Dedifferentiated amniotic fluid mesenchymal stem cell (primary cell): Measurements from ENCODE around the gene KLHL29.
A peak's percentile ranks its signal among the peaks of the same experiment; 100 is the strongest.
"Not testable (repeated sequence)": the region's sequence is repeated elsewhere in the genome, so short reads cannot be mapped to it uniquely, and the experiment has no call there.

Experiments
- DNase-seq: peaks from one replicate; pipeline ENCODE4 v3.0.0-alpha.2; 2016; ENCODE audit errors: extremely low spot score

The KLHL29 gene

GRCh38 chr2:23384551-23385343 is at the start of gene KLHL29:
Gene KLHL29, plus strand, starts transcription at chr2:23385179. Its CDS starts 177,018 bp downstream, at chr2:23562197.
- peak; percentile 63 for DNase-seq

- DNase-seq = no peak
These were observed 49.4 kb upstream of the KLHL29 start for GRCh38 chr2:23335550-23335949.

- no peak for DNase-seq
These were observed 42.9 kb upstream of the KLHL29 start for GRCh38 chr2:23342075-23342474.

- no peak for DNase-seq
These were observed 39.0 kb upstream of the KLHL29 start for GRCh38 chr2:23346029-23346428.

GRCh38 chr2:23346781-23347180 is 38.2 kb upstream of the KLHL29 start:
- no peak for DNase-seq

- no peak for DNase-seq
These were observed 37.4 kb upstream of the KLHL29 start for GRCh38 chr2:23347471-23348092.

- not testable (repeated sequence) for DNase-seq
These were observed 36.9 kb upstream of the KLHL29 start for GRCh38 chr2:23348093-23348481.

GRCh38 chr2:23349508-23349907 is 35.5 kb upstream of the KLHL29 start:
- no peak for DNase-seq

GRCh38 chr2:23350041-23350791 is 34.8 kb upstream of the KLHL29 start:
- DNase-seq = no peak

GRCh38 chr2:23350792-23351355 is 34.1 kb upstream of the KLHL29 start:
- no peak for DNase-seq

- DNase-seq = peak; percentile 27
These were observed 33.4 kb upstream of the KLHL29 start for GRCh38 chr2:23351388-23352141.

GRCh38 chr2:23354554-23354953 is 30.4 kb upstream of the KLHL29 start:
- no peak for DNase-seq

- DNase-seq = no peak
These were observed 30.0 kb upstream of the KLHL29 start for GRCh38 chr2:23355001-23355400.

GRCh38 chr2:23356711-23357110 is 28.3 kb upstream of the KLHL29 start:
- no peak for DNase-seq

- DNase-seq = no peak
These were observed 25.1 kb upstream of the KLHL29 start for GRCh38 chr2:23359631-23360567.

GRCh38 chr2:23360571-23361125 is 24.3 kb upstream of the KLHL29 start:
- DNase-seq = no peak

- no peak for DNase-seq
These were observed 23.8 kb upstream of the KLHL29 start for GRCh38 chr2:23361152-23361551.

GRCh38 chr2:23363268-23363667 is 21.7 kb upstream of the KLHL29 start:
- no peak for DNase-seq

GRCh38 chr2:23363831-23364230 is 21.1 kb upstream of the KLHL29 start:
- no peak for DNase-seq

- no peak for DNase-seq
These were observed 18.3 kb upstream of the KLHL29 start for GRCh38 chr2:23366720-23367119.
